Measurements from ENCODE around the gene BUD31. TPM values are rescaled to one million over a fixed set of nuclear protein-coding genes. Genes with fewer than 3 reads are reported as not detected.

Gene BUD31
- total and polyA plus RNA-seq, 2 of the 13 experiments (the other 11 are each of a cell fraction or from before 2014, with no cell fraction given): 35.1 to 79.1 TPM

- TF ChIP-seq ZBTB40 (IDR thresholded peaks at IDR 0.05) (no peak), ZBTB40 (CRISPR knock-in tag; IDR thresholded peaks at IDR 0.05) (peak; percentile 43; the same call in 1 of the 2 replicates), ZZZ3 (CRISPR knock-in tag; IDR thresholded peaks at IDR 0.05; ENCODE audit: borderline replicate concordance) (no peak), ZSCAN29 (CRISPR knock-in tag; conservative IDR thresholded peaks at IDR 0.05) (no peak), ZFYVE20 (CRISPR knock-in tag; IDR thresholded peaks at IDR 0.05; ENCODE audit: borderline replicate concordance, low read depth) (no peak), ZMYM4 (CRISPR knock-in tag; IDR thresholded peaks at IDR 0.05) (peak; percentile 37), GPN1 (CRISPR knock-in tag; IDR thresholded peaks at IDR 0.05; ENCODE audit: borderline replicate concordance) (no peak), ZNF558 (CRISPR knock-in tag; IDR thresholded peaks at IDR 0.05; ENCODE audit: borderline replicate concordance) (no peak), MLXIP (CRISPR knock-in tag; IDR thresholded peaks at IDR 0.05; ENCODE audit: borderline replicate concordance) (no peak), NFE2L2 (IDR thresholded peaks at IDR 0.05; ENCODE audit: low read length) (no peak), ZNF713 (CRISPR knock-in tag; IDR thresholded peaks at IDR 0.05) (no peak), KDM6A (CRISPR knock-in tag; IDR thresholded peaks at IDR 0.05; ENCODE audit: low read depth) (peak; percentile 48; the same call in 1 of the 2 replicates), DBP (CRISPR knock-in tag; IDR thresholded peaks at IDR 0.05; ENCODE audit: not compliant biosample characterization) (no peak), THAP7 (CRISPR knock-in tag; IDR thresholded peaks at IDR 0.05) (no peak), ZC3H4 (CRISPR knock-in tag; IDR thresholded peaks at IDR 0.05; ENCODE audit: borderline replicate concordance) (no peak)
Measured at GRCh38 chr7:99372275-99373090, 36.3 kb upstream of the BUD31 start (continued).

Data from HepG2 (cell line).